Activated CD8-positive, alpha-beta memory T cell treated with anti-CD3 and anti-CD28 coated beads, Interleukin-2, amount 50 U/mL, for 24 hours (primary cell): ENCODE measurements around the gene HOXC9.

Experiments
- DNase-seq: peaks from one replicate; pipeline ENCODE4 v3.0.0-alpha.2; 2020; ENCODE audit errors: extremely low read depth

Gene HOXC9

DNA sequence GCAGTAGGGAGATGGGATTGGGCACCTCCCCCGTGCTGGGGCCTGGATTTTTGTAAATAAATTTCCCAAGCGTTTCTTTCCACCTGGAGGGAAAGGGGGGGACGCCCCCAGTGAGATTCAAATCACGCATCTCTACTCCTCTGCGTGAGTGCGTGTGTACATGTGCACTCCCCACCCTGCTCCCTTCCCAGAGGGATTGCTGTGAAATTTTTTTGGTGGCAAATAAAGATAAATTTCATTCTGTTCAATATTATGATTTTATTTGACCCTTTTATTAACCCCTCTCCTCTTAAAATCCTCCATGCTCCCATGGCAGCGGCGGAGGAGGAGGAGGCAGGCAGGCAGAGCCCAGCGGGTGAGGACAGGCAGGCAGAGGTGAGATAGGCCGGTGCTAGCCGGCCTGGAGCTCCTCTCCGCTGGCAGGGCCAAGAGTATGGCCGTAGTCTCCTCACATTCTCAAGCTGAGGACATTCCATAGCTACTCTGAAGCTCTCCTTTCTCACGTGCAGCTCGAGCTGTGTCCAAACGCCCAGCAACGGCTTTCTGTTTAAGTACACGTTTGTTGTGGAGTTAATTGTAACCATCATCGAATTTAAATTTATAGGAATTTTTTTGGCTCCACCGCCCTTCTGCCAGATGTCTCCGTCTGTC is 23.7 kb upstream of the HOXC9 start:
- DNase-seq, result no peak

DNA sequence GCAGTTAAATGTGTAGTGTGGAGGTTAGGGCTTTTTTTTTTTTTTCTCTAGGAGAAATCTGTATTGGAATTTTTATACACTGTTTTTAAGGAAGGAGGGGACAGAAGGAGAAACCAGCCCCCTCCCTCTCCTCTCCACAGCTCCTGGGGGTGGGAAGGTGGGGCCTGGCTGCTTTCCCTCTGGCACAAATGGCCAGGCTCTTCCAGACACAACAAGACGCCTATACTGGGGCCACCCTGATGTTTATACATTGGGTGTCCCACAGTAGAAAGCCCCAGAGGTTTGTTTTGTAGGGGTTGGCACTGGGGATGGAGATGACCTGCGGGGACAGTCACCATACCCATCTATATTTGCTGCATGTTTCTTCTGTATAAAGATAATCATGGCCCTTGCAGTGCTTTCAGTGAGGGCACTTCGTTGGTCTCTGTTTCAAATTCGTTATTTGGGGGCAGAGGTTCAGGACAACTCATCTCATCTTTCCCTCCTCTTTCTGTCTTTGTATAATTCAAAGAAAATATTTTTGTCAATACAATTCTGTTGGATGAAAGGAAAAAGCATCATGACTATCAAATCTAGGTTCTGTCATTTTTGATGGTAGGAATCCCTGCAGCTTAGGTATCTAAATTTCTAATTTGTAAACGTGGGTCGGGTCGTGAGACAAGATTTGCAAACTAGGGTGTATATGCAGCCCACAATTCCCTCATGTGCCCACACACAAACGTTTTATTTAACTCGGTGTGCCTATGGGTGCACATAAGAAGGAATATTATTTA is 23.0 kb upstream of the HOXC9 start:
- DNase-seq, result no peak

DNA sequence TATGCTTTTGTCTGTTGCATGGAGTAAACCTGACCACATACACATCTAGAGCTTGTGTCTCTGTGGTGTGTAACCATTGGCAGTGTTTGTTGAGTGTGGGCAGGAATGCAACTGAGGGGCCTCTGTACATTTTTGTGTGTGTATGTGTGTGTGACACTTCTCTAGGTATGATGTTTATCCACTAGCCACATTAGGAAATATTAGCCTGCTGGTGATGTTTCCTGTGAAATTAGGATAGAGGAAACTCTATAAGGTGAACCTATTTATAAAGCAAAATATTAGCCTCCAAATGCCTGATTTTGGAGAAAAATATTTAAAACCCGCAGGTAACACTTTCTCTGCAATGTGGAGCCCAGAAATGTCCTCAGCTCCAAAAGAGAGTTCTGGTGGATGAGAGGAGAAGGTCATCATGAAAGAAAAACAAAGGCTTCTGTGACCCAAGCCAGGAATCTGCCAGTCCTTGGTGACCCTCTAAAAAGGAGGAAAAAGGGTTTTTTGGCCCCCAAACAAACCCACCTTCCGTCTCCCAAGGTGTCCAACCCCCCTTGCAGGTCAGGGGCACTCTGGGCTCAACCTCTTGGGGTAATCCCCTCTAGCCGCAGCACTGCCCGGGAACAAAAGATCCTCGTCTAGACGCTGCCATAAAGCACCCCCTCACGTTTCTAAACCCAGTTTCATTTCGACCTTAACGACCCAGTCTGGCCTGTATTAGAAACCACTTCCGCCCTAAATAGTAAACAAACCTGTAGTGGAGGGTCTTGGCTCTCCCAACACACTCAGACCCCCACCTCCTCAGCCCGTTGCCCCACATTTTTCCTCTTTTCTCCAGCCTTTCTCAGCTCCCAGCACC is 22.1 kb upstream of the HOXC9 start:
- no peak for DNase-seq

DNA sequence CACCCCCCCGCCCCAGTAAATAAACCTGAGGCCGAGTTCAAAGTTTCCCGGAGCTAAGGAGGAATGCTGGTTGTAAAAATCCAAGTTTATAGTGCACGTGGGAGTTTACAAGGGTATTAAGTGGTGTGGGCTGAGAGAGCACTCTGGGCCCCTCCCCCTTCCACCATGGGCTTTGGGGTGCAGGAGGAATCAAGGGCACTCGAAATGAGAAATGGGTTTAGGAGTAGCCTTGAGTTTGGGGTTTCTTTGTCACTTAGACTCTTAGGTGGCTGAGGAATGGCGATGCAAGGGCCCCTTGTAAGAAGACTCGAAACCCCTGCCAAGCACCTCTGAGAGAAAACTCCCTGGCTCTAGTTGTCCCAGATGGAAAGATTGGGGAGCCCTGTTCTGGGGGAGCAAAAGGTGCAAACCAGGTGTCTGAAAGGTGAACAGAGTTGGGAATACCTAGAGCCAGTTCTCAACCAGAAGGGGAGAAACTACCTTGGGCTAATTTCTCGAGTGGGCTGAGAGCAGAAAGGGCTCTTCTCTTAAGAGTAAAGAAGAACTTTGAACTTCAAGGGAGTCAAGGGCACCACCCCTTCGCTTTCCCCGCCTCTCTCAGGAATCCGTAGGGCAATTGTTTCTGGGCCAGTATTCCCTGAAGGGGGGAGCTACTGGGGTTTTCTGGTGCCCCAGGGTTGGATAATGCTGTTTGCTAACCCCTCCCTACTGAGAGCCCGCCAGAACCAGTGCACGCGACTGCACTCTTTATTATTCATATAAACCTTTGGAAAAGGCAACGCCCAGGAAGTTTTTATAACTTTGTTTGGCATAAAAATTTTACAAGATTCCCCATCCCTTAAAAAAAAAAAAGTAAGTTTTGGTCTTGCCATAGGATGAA is 21.2 kb upstream of the HOXC9 start:
- no peak for DNase-seq

DNA sequence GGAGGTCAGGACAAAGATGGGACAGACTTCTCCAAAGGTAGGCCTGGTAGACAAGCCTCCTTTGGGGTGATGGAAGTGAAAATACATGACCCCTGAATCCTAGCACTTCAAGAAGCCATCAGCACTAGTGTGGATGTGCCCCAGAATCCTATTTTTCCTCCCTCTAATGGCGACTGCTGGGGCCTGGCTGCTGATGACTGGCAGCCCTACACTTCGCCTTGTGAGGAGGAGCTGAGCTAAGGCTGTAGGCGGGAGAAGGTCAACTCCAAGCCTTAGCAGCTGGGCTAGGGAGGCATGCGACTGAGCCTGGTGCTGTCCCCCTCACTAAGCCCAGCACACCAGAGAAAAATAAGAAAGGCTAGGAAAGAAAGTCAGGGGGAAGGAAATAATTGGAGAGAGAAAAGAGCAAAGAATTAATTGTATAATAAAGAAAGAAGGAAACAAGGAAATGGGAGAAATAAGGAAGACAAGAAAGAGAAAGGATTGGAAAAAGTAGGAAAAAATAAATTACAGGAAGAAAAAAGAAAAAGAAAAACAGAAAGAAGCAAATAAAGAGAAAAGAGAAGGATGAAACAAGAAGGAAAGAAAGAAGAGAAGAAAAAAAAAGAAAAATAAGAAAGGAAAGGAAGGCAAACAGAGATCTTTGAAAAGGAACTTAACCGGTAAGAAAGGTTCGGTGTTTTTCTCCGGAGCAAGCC is 19.7 kb upstream of the HOXC9 start:
- no peak for DNase-seq

DNA sequence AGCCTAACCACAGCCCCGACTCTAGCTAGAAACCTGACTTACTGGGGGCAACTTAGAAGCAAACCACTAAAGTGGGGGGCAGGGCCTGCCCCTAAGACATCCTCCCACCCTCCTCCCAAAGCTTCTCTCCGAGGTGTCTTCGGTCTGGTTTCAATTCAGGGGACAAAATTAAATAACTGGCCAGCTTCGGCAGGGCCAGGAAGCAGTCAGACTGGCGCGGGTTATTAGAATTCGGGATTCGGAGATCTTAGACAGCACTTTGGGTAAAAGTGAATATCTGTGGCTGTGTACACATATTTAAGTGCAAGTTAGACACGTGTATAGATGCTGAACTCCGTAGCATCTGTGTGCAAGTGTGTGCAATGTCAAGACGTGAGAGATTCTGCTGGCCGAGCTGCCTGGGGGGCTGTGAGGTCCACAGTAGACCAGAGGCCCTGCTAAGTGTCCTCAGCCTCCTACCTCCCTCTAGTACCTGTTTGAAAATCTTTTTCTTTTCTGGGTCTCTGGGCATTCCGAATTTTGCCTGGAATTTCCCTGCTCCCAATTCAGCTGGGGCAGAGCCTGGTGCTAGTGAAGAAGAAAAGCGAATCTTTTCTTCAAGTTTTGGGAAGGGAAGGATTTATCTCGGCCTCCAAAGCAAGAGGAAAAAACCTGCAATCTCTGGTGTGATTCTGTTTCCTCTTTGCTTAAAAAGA is 19.0 kb upstream of the HOXC9 start:
- no peak for DNase-seq

DNA sequence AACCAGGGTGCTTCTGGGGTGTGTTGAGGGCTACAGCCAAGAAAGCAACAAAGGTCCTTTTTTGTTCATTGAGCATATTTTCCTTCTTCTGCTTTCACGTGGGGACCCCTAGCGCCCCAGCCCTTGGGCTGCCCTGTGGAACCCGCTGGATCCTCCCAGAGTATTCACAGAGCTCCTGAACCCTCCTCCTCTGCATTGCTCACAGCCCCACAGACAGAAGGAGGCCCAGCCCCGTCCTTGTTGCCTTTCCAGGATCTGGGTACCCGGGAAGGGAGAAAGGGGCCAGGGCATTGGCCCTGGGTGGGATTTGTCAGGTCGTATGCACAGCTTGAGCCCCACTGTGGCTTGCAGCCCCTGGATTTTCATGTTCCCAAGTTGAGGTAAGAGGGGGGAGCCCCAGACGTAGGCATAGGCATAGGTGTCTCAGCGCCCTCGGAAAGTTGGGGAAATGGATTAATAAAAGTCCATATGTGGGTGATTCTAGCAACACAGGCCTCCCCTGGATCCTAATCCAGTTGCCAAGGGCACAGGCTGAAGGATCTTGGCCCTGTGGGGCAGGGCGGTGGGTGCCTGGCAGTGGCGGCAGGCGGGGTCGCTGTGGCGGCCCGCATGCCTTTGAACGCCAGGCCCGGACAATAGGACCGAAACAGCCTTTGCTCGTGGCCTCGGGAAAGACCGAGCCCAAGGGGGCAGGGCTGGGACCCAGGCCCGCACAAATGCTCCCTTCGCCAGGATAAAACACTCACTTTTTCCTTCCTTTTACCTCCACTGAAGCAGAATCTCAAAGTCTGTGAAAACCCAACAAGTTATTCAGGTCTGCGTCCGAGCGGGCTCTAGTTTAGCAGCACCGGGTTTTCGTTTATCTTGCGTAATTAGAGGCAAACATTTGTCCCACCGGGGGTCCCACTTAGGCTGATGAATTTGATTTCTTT is 18.1 kb upstream of the HOXC9 start:
- DNase-seq, result no peak

DNA sequence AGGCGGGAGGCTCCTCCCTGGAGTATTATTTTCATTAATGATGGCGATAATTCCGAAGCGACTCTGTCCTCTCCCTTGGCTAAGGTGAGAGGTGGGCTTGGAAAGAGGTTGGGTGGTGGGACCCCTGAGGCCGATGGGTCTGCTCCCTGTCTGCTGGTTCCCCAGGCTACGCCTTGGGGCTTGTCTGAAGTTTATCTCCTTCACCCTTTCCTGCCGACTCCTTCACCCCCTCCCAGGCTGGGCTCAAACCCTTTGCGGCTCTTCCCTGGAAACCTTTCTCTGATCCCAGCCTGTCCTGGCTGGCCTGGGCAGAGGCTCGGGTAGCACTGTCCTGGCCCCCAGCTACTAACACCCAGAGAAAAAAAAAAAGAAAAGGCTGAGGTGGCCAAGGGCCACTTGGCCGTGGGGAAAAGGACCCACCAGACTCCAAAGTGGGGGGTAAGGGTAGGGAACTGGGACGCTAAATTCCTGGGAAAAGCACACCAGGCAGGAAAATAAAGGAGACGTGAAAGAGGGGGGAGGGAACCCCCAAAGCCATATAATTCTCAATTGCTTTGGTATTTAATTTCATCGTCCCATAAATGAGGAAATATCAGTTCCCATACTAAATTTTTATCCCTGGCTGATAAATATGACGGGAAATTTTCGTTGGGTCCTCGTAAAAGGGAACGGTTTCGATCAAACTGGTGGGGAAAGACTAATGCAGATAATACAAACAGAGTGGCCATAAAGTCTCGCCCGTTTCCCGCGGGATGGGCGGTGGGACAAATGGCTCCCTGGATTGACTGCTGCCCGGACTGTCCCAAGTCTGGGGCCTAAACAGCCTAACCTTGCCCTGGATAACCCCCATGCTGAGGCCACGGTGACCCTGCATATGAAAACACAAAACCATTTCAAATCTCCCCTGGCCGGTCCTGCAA is 17.1 kb upstream of the HOXC9 start:
- no peak for DNase-seq

DNA sequence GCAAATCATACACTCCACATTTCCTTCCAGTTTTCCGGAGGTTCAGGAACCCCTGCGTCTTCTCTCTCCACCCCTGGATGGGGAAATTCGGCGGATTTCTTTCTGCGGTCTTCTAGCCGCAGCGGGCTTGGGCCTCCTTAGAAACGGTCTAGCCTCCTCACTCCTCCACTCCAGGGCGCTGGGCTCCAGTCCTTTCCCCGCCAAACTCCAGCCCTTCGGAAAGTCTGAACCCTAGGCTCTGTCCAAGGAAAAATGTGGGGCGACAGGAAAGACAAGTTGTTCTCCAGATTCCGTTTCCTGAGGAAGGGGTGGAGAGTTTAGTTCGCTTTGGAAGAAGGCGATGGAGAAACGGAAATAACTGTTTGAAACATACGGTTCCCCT is 16.4 kb upstream of the HOXC9 start:
- no peak for DNase-seq

DNA sequence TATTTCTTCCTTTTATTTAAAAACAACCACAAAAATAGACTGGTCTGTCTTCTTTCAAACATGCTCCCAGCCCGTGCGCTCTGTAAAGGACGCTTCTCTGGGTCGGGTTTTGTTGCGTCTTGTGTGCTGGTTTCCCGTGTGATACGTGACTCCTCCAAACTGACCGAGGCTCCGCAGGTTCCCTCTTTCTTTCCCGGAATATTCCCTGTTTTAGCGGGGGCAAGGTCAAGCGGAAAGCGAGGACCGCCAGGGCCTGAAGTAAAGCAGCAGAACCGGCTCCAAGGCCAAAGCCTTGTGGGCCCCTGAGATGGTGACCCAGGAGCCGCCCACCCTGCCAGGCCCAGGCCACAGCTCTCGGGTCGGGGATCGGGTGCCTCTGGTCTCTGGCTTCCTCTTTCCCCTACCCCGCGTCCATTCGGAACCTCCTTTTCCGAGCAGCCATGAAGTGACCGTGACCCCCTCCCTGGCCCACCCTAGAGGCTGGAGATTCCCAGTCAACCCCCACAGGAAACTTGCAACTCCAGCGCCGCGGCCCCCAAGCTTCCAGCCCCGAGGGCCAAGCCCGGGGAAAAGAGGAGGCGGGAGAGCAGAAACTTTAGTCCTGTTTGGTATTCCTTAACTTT is 15.9 kb upstream of the HOXC9 start:
- no peak for DNase-seq

DNA sequence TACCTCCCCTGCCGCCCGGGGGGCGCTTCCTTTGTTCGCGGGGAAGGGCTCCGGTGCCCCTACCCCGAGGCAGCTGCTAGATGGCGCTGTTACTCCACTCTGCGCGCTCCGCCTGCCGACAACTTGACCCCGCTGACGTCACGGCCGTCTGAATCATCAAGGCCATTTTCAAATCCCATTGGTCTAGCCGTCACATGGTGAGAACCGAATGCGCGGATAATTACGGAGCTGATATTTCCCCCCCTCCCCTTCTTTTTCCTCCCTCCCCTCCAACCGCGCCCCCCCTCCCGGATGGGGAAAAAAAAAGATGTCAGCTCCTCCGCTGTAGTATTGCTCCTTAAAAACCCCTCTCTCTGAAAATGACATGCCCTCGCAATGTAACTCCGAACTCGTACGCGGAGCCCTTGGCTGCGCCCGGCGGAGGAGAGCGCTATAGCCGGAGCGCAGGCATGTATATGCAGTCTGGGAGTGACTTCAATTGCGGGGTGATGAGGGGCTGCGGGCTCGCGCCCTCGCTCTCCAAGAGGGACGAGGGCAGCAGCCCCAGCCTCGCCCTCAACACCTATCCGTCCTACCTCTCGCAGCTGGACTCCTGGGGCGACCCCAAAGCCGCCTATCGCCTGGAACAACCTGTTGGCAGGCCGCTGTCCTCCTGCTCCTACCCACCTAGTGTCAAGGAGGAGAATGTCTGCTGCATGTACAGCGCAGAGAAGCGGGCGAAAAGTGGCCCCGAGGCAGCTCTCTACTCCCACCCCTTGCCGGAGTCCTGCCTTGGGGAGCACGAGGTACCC is 14.9 kb upstream of the HOXC9 start, which contains the start of gene HOXC10:
HOXC10 (plus strand) TSS at position 246 of the 791 bp plus-strand sequence; CDS start at position 360, 114 bp downstream.
- peak; percentile 56 for DNase-seq

DNA sequence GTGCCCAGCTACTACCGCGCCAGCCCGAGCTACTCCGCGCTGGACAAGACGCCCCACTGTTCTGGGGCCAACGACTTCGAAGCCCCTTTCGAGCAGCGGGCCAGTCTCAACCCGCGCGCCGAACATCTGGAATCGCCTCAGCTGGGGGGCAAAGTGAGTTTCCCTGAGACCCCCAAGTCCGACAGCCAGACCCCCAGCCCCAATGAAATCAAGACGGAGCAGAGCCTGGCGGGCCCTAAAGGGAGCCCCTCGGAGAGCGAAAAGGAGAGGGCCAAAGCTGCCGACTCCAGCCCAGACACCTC is 14.3 kb upstream of the HOXC9 start:
- no peak for DNase-seq

DNA sequence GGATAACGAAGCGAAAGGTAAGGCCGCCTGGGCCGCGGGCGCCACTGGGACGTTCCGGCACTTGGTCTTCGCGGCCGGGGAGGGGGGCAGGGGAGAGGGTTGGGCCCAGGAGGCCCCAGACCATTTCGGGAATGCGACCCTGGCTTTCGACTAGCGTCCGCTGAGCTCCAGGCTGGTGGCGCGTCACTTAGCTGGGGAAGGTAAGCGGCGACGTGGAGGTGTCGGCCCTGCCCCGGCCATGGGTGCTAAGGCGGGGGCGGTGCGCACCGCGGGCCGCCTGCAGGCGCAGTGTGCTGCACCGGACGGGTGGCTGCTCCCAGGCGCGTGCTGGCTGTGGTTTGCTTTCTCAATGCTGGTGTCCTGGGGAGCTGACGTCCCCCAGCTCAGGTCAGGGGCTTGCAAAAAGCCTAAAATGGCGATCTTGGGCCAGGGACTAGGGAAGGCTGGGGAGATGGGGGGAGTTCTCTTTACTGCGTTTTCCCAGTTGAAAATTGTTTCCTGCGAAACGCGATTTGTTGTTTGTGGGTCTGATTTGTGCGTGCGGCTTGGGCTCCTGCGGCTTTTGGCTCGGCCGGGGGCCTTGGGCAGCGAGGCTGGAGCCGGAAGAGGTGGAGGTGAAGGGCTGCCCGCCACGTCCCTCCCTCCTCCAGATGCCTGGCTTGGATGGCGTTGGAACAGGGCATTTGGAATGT is 13.8 kb upstream of the HOXC9 start:
- DNase-seq, result no peak

DNA sequence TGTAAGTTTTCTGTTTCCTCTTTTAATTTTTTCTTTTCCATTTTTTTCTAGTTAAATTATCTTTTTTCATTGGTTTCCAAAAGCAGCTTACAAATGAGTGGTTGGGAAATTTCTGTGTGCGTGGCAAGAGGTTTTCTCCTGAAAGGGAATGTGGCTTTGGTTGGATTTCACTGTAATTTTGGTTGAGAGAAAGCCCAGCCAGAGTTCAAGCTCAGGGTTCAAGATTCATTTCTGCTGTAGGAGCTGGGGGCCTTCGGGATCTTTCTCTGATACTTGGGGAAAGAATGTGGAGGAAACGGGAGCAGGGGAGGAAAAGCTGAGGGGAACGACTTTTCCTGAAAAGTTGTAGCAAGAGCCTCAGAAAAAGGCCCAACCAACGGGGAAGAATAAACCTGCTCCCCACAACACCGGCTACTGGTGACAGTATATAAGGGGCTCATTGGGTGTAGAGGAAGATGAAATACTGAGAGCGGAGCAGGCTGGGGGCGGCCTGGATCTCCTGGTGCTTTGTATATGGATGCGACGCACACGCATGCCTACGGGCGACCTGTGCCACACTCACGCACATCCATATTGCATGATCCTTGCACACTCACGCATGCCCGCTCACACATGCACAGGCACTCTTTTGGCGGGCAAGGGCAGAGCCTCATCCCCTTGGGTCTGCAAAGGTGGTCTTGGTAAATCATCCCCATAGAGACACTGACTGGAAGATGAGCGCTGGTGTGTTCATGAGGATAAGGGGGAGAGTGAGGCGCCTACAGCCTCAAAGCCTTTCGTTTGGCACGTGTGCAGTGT is 13.1 kb upstream of the HOXC9 start:
- no peak for DNase-seq

DNA sequence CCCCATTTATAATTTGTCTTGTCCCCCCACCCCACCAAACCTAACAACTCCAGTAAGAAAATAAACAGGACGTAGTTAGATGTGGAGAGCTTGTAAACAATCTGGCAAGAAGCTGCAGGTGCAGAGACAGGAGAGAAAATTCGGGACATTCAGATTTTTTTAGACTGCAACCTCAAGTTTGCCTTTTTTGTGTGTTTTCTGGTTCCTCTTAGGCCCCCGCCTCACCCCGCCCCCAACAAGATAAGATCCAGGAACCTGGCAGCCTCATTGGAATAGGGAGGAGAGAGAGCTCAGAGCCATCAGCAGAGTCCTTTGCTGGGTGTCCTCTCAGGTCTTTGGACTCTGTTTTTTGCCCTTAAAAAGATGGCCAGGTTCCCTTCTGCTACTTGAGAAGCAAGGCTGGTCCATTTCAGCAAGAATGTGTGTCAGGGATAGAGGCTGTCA is 12.2 kb upstream of the HOXC9 start:
- DNase-seq, result no peak
